D721Med (cell line): Measurements from ENCODE around the gene KCNK1.

ENCODE experiments used
- DNase-seq: peaks from one replicate; pipeline ENCODE4 v3.0.0; 2011; ENCODE audit warnings: low spot score; ENCODE audit not compliant: insufficient read length
- FAIRE-seq: peaks from 2 replicates; lab custom pipeline; 2011; peaks lifted over from hg19 to GRCh38; lab: Jason Lieb, UNC
- CTCF ChIP-seq: IDR thresholded peaks from 2 replicates; pipeline ENCODE4 v1.5.1; 2012; ENCODE audit warnings: mild to moderate bottlenecking, control low read depth; ENCODE audit not compliant: insufficient read depth; ENCODE audit errors: missing control alignments

The KCNK1 gene

GRCh38 chr1:233714631-233715217 is 100.8 kb downstream of the KCNK1 start:
- FAIRE-seq (peak; percentile 55), DNase-seq (no peak)
- TF ChIP-seq CTCF: no peak

GRCh38 chr1:233718057-233718456 is 104.2 kb downstream of the KCNK1 start:
- FAIRE-seq: no peak
- DNase-seq: no peak
- no peak for TF ChIP-seq CTCF

- no peak for TF ChIP-seq CTCF
- FAIRE-seq (no peak), DNase-seq (no peak)
Observed at GRCh38 chr1:233719655-233720341, 105.9 kb downstream of the KCNK1 start.

GRCh38 chr1:233721004-233721595 is 107.2 kb downstream of the KCNK1 start:
- FAIRE-seq (no peak), DNase-seq (no peak)
- TF ChIP-seq CTCF: no peak
